Liver (tissue), 9 donors: ENCODE measurements around the gene HOXA7. TPM values are rescaled to one million over a fixed set of nuclear protein-coding genes. Genes with fewer than 3 reads are reported as not detected.

ENCODE experiments used
- DNase-seq: peaks from one replicate; pipeline ENCODE4 v3.0.0-alpha.2; 2017; ENCODE audit warnings: low spot score
- H3K27ac ChIP-seq, 2 donors: one replicate each; pipeline ENCODE4 v1.7.0; 2013; ENCODE audit warnings: inconsistent platforms in 2 of 2, low read length in 2 of 2, control low read depth in 1 of 2, low read depth in 1 of 2, mild to moderate bottlenecking in 1 of 2
- H3K27me3 ChIP-seq, 4 donors: one replicate each; pipeline versions ENCODE4 v1.6.1 to v1.7.0; 2013; ENCODE audit warnings: low read length in 3 of 4, inconsistent platforms in 1 of 4, mild to moderate bottlenecking in 1 of 4, moderate library complexity in 1 of 4; ENCODE audit not compliant: control insufficient read depth in 4 of 4, insufficient read depth in 4 of 4
- H3K36me3 ChIP-seq, 4 donors: one replicate each; pipeline versions ENCODE4 v1.6.1 to v1.7.0; 2013; ENCODE audit warnings: low read length in 3 of 4, mild to moderate bottlenecking in 3 of 4, low read depth in 1 of 4, moderate library complexity in 1 of 4; ENCODE audit not compliant: control insufficient read depth in 4 of 4, insufficient read depth in 3 of 4
- H3K4me1 ChIP-seq, 4 donors: one replicate each; pipeline versions ENCODE4 v1.6.1 to v1.7.0; 2013; ENCODE audit warnings: low read length in 3 of 4, mild to moderate bottlenecking in 3 of 4, moderate library complexity in 1 of 4; ENCODE audit not compliant: control insufficient read depth in 4 of 4, insufficient read depth in 4 of 4
- H3K4me3 ChIP-seq, 3 donors: one replicate each; pipeline versions ENCODE4 v1.6.1 to v1.7.0; 2013; ENCODE audit warnings: low read length in 3 of 3, control low read depth in 1 of 3, low read depth in 1 of 3, mild to moderate bottlenecking in 1 of 3
- H3K9ac ChIP-seq, 2 donors: one replicate each; pipeline ENCODE4 v1.7.0; 2013; ENCODE audit warnings: low read length in 2 of 2, mild to moderate bottlenecking in 2 of 2, moderate library complexity in 2 of 2, control low read depth in 1 of 2, low read depth in 1 of 2
- H3K9me3 ChIP-seq, 4 donors: one replicate each; pipeline versions ENCODE4 v1.6.1 to v1.7.0; 2013; ENCODE audit warnings: low read length in 3 of 4; ENCODE audit not compliant: control insufficient read depth in 4 of 4
- ATF3 ChIP-seq: IDR thresholded peaks from 2 replicates; pipeline ENCODE4 v1.6.1; 2016; ENCODE audit warnings: antibody characterized with exemption
- CTCF ChIP-seq: fragments of 150-350 bp; IDR thresholded peaks from 2 replicates; pipeline ENCODE4 v1.5.1; 2017; ENCODE audit warnings: improper control_type of control experiment, low read depth, low read length; ENCODE audit not compliant: missing input control
- EGR1 ChIP-seq, 2 donors: IDR thresholded peaks; 2 replicates each; pipeline ENCODE4 v1.6.1; 2016 to 2018; ENCODE audit warnings: antibody characterized with exemption in 2 of 2, low read depth in 2 of 2
- FOXA1 ChIP-seq: IDR thresholded peaks from 2 replicates; pipeline ENCODE4 v1.6.1; 2016; ENCODE audit warnings: antibody characterized with exemption
- FOXA2 ChIP-seq: IDR thresholded peaks from 2 replicates; pipeline ENCODE4 v1.6.1; 2016; ENCODE audit warnings: antibody characterized with exemption
- GABPA ChIP-seq, 2 donors: IDR thresholded peaks in 1 of 2; conservative IDR thresholded peaks in 1 of 2; 2 replicates each; pipeline ENCODE4 v1.6.1; 2016; ENCODE audit warnings: antibody characterized with exemption in 2 of 2, mild to moderate bottlenecking in 1 of 2, moderate library complexity in 1 of 2
- HNF4A ChIP-seq, 2 donors: conservative IDR thresholded peaks; 2 replicates each; pipeline ENCODE4 v1.6.1; 2016; ENCODE audit warnings: antibody characterized with exemption in 2 of 2, mild to moderate bottlenecking in 2 of 2
- HNF4G ChIP-seq: IDR thresholded peaks from 2 replicates; pipeline ENCODE4 v1.6.1; 2016; ENCODE audit warnings: antibody characterized with exemption
- JUND ChIP-seq, 2 donors: IDR thresholded peaks; 2 replicates each; pipeline ENCODE4 v1.6.1; 2016; ENCODE audit warnings: antibody characterized with exemption in 2 of 2
- MAX ChIP-seq: IDR thresholded peaks from 2 replicates; pipeline ENCODE4 v1.6.1; 2016; ENCODE audit warnings: antibody characterized with exemption
- NR2F2 ChIP-seq: IDR thresholded peaks from 2 replicates; pipeline ENCODE4 v1.6.1; 2016; ENCODE audit warnings: antibody characterized with exemption
- RAD21 ChIP-seq, 2 donors: IDR thresholded peaks; 2 replicates each; pipeline ENCODE4 v1.6.1; 2016; ENCODE audit warnings: antibody characterized with exemption in 2 of 2, mild to moderate bottlenecking in 2 of 2
- REST ChIP-seq: IDR thresholded peaks from 2 replicates; pipeline ENCODE4 v1.6.1; 2016; ENCODE audit warnings: antibody characterized with exemption, mild to moderate bottlenecking
- RXRA ChIP-seq, 2 donors: IDR thresholded peaks; 2 replicates each; pipeline ENCODE4 v1.6.1; 2017 to 2018; ENCODE audit warnings: antibody characterized with exemption in 2 of 2, mild to moderate bottlenecking in 1 of 2
- SP1 ChIP-seq: IDR thresholded peaks from 2 replicates; pipeline ENCODE4 v1.6.1; 2018; ENCODE audit warnings: antibody characterized with exemption, mild to moderate bottlenecking
- TAF1 ChIP-seq: conservative IDR thresholded peaks from 2 replicates; pipeline ENCODE4 v1.6.1; 2016; ENCODE audit warnings: antibody characterized with exemption, mild to moderate bottlenecking
- ZBTB33 ChIP-seq: IDR thresholded peaks from 2 replicates; pipeline ENCODE4 v1.6.1; 2016; ENCODE audit warnings: antibody characterized with exemption
- WGBS: extraction: QIAGEN DNeasy Blood & Tissue Kit; methylation state at CpG from one replicate; pipeline ENCODE4 v1.1.7; 2013; 5-methylcytosine and 5-hydroxymethylcytosine counted together
- polyA plus RNA-seq, 2 donors: library from polyadenylated mRNA; stranded (reverse) in 1 of 2; unstranded in 1 of 2; fragments of 200-250 nt in 1 of 2; fragments of >200 nt in 1 of 2; fragmentation: Nextera tagmentation in 1 of 2; extraction: Ambion mirVana in 1 of 2; gene quantifications; one replicate each; pipeline versions ENCODE4 v1.2.1 to v1.2.3, GENCODE V29; 2013 to 2015
- total RNA-seq, 2 donors: library from RNA; depleted of rRNA; stranded (reverse); fragments of >200 nt; gene quantifications; one replicate each; pipeline ENCODE4 v1.2.3, GENCODE V29; 2014
- donor health status: healthy.
- donor health status: healthy.
- donor health status: healthy.
- donor health status: healthy.
- donor health status: healthy.

Gene HOXA7
- total and polyA plus RNA-seq, 4 donors, result under 0.01 to 0.05 TPM; not detected in 2

DNA sequence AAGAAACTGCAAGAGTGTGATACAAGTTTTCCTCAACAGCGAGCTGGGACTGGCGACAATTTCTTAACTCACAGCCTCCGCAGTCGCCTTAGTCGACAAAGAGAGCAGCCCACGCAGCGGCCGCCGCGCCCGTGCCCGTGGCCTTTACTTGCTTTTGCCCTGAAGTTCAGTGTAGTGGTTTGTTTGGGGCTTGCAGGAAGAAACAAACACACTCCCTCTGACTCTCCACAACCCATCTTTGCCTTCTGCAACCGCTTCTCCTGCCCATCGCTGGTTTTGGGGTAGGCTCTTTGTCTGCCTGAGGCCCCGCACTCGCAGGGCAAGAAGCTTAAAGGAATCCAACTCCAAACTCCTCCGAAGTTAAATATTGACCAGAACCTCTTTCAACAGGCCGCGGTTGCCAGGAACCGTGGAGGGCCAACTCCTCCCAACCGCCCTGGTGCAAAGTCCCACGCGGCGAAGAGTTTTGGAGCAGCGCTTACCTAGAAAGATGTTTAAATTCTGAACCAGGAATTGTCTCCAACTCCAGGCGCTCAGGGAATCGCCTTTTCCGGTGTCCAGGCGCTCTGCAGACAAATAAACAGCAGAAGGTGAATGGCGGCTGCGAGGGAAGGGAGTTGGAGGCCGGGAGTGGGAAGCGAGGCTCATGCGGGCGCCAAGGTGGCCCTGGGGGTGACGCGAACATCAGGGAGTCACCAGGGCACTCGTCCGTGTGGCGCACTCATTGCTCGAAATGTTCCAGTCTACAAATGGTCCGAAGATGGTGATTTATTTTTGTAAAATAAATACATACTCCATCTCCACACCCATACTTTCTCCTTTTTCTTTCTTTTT is 34.2 kb downstream of the HOXA7 start:
- peaks cover 4 to 21% (median 11%) of the 10 kb centered on the region in 4 donors for H3K27me3 ChIP-seq
- no peak overlapping the region for H3K4me3 ChIP-seq
- 24% methylated on average over 42 of the region's 42 CpGs for WGBS
- peaks cover 0 to 4% (median 0%) of the 10 kb centered on the region in 4 donors for H3K9me3 ChIP-seq
- peaks cover 4 to 16% (median 9%) of the 10 kb centered on the region in 4 donors for H3K4me1 ChIP-seq
- TF ChIP-seq FOXA1 (no peak), HNF4G (peak; percentile 31), HNF4A (conservative IDR thresholded peaks at IDR 0.05) (peak; percentile 67 to 73)
- DNase-seq, result no peak
- no peak overlapping the region for H3K9ac ChIP-seq
- no peak overlapping the region for H3K27ac ChIP-seq
- no peaks in the 10 kb centered on the region for H3K36me3 ChIP-seq

- Histone ChIP-seq H3K9ac (no peak overlapping the region), H3K36me3 (no peaks in the 10 kb centered on the region), H3K27me3 (peaks cover 4 to 21% (median 10%) of the 10 kb centered on the region in 4 donors), H3K27ac (no peak overlapping the region), H3K4me1 (peaks cover 4 to 16% (median 9%) of the 10 kb centered on the region in 4 donors), H3K4me3 (no peak overlapping the region), H3K9me3 (peaks cover 0 to 4% (median 0%) of the 10 kb centered on the region in 4 donors)
- WGBS, result 43% methylated on average over 7 of the region's 7 CpGs
- DNase-seq, result no peak
- no peak for TF ChIP-seq HNF4A (conservative IDR thresholded peaks at IDR 0.05)
- no peak for TF ChIP-seq ZBTB33
- no peak for TF ChIP-seq GABPA (IDR thresholded peaks at IDR 0.05 in 1 of 2, conservative IDR thresholded peaks at IDR 0.05 in 1 of 2)
- TF ChIP-seq FOXA1, result no peak
- no peak for TF ChIP-seq SP1
- no peak for TF ChIP-seq RAD21 (IDR thresholded peaks at IDR 0.05)
Measured at GRCh38 chr7:27121684-27122076, 34.8 kb downstream of the HOXA7 start.

DNA sequence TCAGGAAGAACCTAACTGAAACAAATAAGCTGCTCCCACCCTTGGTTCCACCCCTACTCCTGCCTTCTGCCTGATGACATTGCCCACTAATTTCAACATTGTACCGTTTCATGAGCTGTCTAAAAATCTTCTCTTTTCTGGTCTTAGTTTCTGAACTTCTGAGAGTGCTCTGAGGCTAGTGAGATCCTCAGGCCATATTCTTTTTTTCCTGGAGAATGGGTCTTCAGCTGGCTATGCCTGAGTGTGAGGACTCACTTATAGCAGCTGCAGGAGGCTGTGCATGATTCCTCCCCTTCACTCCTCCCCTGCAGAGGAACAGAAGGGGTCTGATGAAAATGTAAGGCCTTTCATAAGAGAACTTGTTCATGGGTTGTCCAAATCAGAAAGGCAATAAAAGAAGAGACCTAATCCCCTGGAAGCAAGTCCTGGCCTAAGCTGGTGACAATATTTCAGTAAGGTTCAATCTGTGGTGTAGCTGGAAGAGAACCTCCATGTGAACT is 37.0 kb downstream of the HOXA7 start:
- H3K4me3 ChIP-seq, result no peak overlapping the region
- no peak overlapping the region for H3K27ac ChIP-seq
- 42% methylated on average over 1 of the region's 1 CpG for WGBS
- peaks cover 0 to 4% (median 0%) of the 10 kb centered on the region in 4 donors for H3K9me3 ChIP-seq
- H3K36me3 ChIP-seq, result no peaks in the 10 kb centered on the region
- DNase-seq, result no peak
- peaks cover 4 to 13% (median 7%) of the 10 kb centered on the region in 4 donors for H3K27me3 ChIP-seq
- H3K4me1 ChIP-seq, result peaks cover 4 to 17% (median 9%) of the 10 kb centered on the region in 4 donors
- no peak overlapping the region for H3K9ac ChIP-seq
- no peak for TF ChIP-seq HNF4A (conservative IDR thresholded peaks at IDR 0.05)
- no peak for TF ChIP-seq RXRA (IDR thresholded peaks at IDR 0.05)
- no peak for TF ChIP-seq FOXA2
- no peak for TF ChIP-seq ATF3
- no peak for TF ChIP-seq FOXA1
- no peak for TF ChIP-seq CTCF
- no peak for TF ChIP-seq HNF4G
- TF ChIP-seq REST, result no peak
- TF ChIP-seq RAD21 (IDR thresholded peaks at IDR 0.05), result no peak
- no peak for TF ChIP-seq TAF1
- no peak for TF ChIP-seq GABPA (IDR thresholded peaks at IDR 0.05 in 1 of 2, conservative IDR thresholded peaks at IDR 0.05 in 1 of 2)
- no peak for TF ChIP-seq NR2F2
- no peak for TF ChIP-seq SP1
- no peak for TF ChIP-seq MAX
- TF ChIP-seq EGR1 (IDR thresholded peaks at IDR 0.05; ENCODE audit: low read depth in 2 of 2), result no peak
- TF ChIP-seq JUND (IDR thresholded peaks at IDR 0.05), result no peak
